HG03342 (cell line): ENCODE data around the gene ARHGEF4.

Experiments
- ATAC-seq: cut with Tn5 transposase; IDR thresholded peaks from one replicate; pipeline ENCODE4 v1.9.1; 2021; ENCODE audit warnings: mild to moderate bottlenecking, moderate library complexity; ENCODE audit not compliant: unreplicated experiment

ARHGEF4 gene

GRCh38 chr2:130849896-130850787 is 13.4 kb downstream of the ARHGEF4 start:
- ATAC-seq, result no peak

GRCh38 chr2:130850788-130851623 is 14.3 kb downstream of the ARHGEF4 start:
- ATAC-seq, result no peak

- ATAC-seq, result no peak
These were observed 15.1 kb downstream of the ARHGEF4 start for GRCh38 chr2:130851624-130852382.

- ATAC-seq, result no peak
These were observed 15.9 kb downstream of the ARHGEF4 start for GRCh38 chr2:130852521-130853115.

- ATAC-seq, result no peak
These were observed 16.7 kb downstream of the ARHGEF4 start for GRCh38 chr2:130853391-130853790.

GRCh38 chr2:130854301-130854700 is 17.6 kb downstream of the ARHGEF4 start:
- ATAC-seq, result no peak

- no peak for ATAC-seq
These were observed 28.4 kb downstream of the ARHGEF4 start for GRCh38 chr2:130864830-130865800.

GRCh38 chr2:130869441-130870160 is 32.9 kb downstream of the ARHGEF4 start:
- ATAC-seq, result no peak

GRCh38 chr2:130870161-130870485 is 33.4 kb downstream of the ARHGEF4 start:
- ATAC-seq, result no peak

- no peak for ATAC-seq
These were observed 34.1 kb downstream of the ARHGEF4 start for GRCh38 chr2:130870779-130871178.

- ATAC-seq, result no peak
These were observed 35.4 kb downstream of the ARHGEF4 start for GRCh38 chr2:130871843-130872740.

GRCh38 chr2:130872741-130873125 is 36.0 kb downstream of the ARHGEF4 start:
- ATAC-seq, result no peak

GRCh38 chr2:130873700-130874346 is 37.1 kb downstream of the ARHGEF4 start:
- ATAC-seq, result peak; percentile 76

- ATAC-seq, result no peak
These were observed 37.8 kb downstream of the ARHGEF4 start for GRCh38 chr2:130874512-130874911.

GRCh38 chr2:130875935-130876334 is 39.2 kb downstream of the ARHGEF4 start:
- no peak for ATAC-seq

GRCh38 chr2:130877258-130877657 is 40.5 kb downstream of the ARHGEF4 start:
- no peak for ATAC-seq

GRCh38 chr2:130878316-130878715 is 41.6 kb downstream of the ARHGEF4 start:
- no peak for ATAC-seq

GRCh38 chr2:130878933-130879332 is 42.2 kb downstream of the ARHGEF4 start:
- ATAC-seq, result no peak
